ACC112 (cell line): ENCODE results near the gene EXOSC6.
"Not testable (repeated sequence)": the region's sequence is repeated elsewhere in the genome, so short reads cannot be mapped to it uniquely, and the experiment has no call there.

Experiments
- H2AFZ ChIP-seq: fragments of 200-600 bp; sonication (generic); one replicate; pipeline ENCODE4 v1.6.0; 2017; ENCODE audit warnings: antibody characterized with exemption, low read length; ENCODE audit not compliant: unreplicated experiment
- H3K27ac ChIP-seq: fragments of 200-600 bp; sonication (generic); 2 replicates; pipeline ENCODE4 v1.5.1; 2014; ENCODE audit warnings: low read depth, mild to moderate bottlenecking, antibody characterized with exemption, low read length, moderate library complexity
- H3K27me3 ChIP-seq: fragments of 200-600 bp; sonication (generic); 2 replicates; pipeline ENCODE4 v1.6.1; 2014; ENCODE audit warnings: mild to moderate bottlenecking, antibody characterized with exemption, low read length, moderate library complexity, mixed read lengths; ENCODE audit not compliant: insufficient read depth
- H3K36me3 ChIP-seq: fragments of 200-600 bp; sonication (generic); 2 replicates; pipeline ENCODE4 v1.6.1; 2016; ENCODE audit warnings: mild to moderate bottlenecking, antibody characterized with exemption, low read length, moderate library complexity, mixed read lengths; ENCODE audit not compliant: insufficient read depth
- H3K4me1 ChIP-seq: fragments of 200-600 bp; sonication (generic); one replicate; pipeline ENCODE4 v1.6.1; 2016; ENCODE audit warnings: low read length, mixed read lengths; ENCODE audit not compliant: insufficient read depth, unreplicated experiment, control insufficient read depth
- H3K4me3 ChIP-seq: fragments of 200-600 bp; sonication (generic); 2 replicates; pipeline ENCODE4 v1.5.1; 2014; ENCODE audit warnings: mild to moderate bottlenecking, low read depth, low read length
- H3K79me2 ChIP-seq: fragments of 200-600 bp; sonication (generic); one replicate; pipeline ENCODE4 v1.6.0; 2016; ENCODE audit warnings: low read length; ENCODE audit not compliant: control insufficient read depth, unreplicated experiment, insufficient read depth

The EXOSC6 gene

GRCh38 chr16:70276392-70276791 is 24.7 kb upstream of the EXOSC6 start:
- no peak overlapping the region for H3K4me3 ChIP-seq
- H3K36me3 ChIP-seq: peaks cover 19% of the 10 kb centered on the region

DNA sequence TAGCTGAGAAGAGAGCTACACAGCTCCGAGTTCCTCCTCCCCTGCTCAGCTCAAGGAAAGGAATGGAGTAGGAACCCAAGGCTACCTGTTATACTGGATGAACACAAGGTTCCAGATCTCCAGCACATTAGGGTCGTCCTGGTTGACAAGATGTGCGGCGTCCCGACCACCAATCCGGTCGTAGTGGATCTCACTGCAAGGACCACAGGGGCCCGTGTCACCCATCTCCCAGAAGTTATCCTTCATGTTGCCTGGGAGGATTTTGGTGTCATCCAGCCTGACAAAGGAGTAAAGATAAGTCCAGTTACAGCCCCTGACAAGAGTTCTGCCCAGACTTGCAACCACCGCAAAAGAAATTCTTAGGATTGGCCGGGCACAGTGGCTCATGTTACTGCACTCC is 20.0 kb upstream of the EXOSC6 start:
- peaks cover 12% of the 10 kb centered on the region for H3K36me3 ChIP-seq

More at GRCh38 chr16:70276392-70276791, 24.7 kb upstream of the EXOSC6 start:
- no peak overlapping the region for H2AFZ ChIP-seq
- H3K27me3 ChIP-seq: no peaks in the 10 kb centered on the region
- no peaks in the 10 kb centered on the region for H3K4me1 ChIP-seq
- H3K27ac ChIP-seq: no peak overlapping the region
- peaks cover 11% of the 10 kb centered on the region for H3K79me2 ChIP-seq

GRCh38 chr16:70270176-70270575 is 18.4 kb upstream of the EXOSC6 start:
- peaks cover 11% of the 10 kb centered on the region for H3K36me3 ChIP-seq

More for the DNA sequence above, 20.0 kb upstream of the EXOSC6 start:
- Histone ChIP-seq H3K79me2 (no peaks in the 10 kb centered on the region), H2AFZ (no peak overlapping the region), H3K4me1 (no peaks in the 10 kb centered on the region), H3K4me3 (no peak overlapping the region), H3K27ac (no peak overlapping the region), H3K27me3 (no peaks in the 10 kb centered on the region)

GRCh38 chr16:70269471-70269870 is 17.7 kb upstream of the EXOSC6 start:
- H3K36me3 ChIP-seq: peaks cover 18% of the 10 kb centered on the region
- H3K4me1 ChIP-seq: no peaks in the 10 kb centered on the region
- H3K4me3 ChIP-seq: no peak overlapping the region
- H3K79me2 ChIP-seq: no peaks in the 10 kb centered on the region
- H3K27me3 ChIP-seq: no peaks in the 10 kb centered on the region
- no peak overlapping the region for H3K27ac ChIP-seq
- H2AFZ ChIP-seq: no peak overlapping the region

More at GRCh38 chr16:70270176-70270575, 18.4 kb upstream of the EXOSC6 start:
- no peaks in the 10 kb centered on the region for H3K4me1 ChIP-seq
- no peaks in the 10 kb centered on the region for H3K27me3 ChIP-seq
- no peak overlapping the region for H3K27ac ChIP-seq
- H2AFZ ChIP-seq: no peak overlapping the region
- no peaks in the 10 kb centered on the region for H3K79me2 ChIP-seq
- H3K4me3 ChIP-seq: no peak overlapping the region

DNA sequence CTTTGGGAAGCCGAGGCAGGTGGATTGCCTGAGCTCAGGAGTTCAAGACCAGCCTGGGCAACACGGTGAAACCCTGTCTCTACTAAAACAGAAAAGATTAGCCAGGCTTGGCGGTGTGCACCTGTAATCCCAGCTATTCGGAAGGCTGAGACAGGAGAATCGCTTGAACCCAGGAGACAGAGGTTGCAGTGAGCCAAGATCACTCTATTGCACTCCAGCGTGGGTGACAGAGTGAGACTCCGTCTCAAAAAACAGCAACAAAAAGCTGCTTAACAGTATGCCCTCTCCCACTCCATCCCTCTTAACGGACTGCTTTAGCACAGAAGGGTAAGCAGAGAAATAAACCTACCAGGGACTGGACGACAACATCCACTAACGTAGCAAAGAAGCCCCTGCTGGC is 16.2 kb upstream of the EXOSC6 start:
- H3K36me3 ChIP-seq: peaks cover 22% of the 10 kb centered on the region
- not testable (repeated sequence) for H3K27ac ChIP-seq, H3K79me2 ChIP-seq, H3K4me1 ChIP-seq, H3K27me3 ChIP-seq, H3K4me3 ChIP-seq, H2AFZ ChIP-seq

DNA sequence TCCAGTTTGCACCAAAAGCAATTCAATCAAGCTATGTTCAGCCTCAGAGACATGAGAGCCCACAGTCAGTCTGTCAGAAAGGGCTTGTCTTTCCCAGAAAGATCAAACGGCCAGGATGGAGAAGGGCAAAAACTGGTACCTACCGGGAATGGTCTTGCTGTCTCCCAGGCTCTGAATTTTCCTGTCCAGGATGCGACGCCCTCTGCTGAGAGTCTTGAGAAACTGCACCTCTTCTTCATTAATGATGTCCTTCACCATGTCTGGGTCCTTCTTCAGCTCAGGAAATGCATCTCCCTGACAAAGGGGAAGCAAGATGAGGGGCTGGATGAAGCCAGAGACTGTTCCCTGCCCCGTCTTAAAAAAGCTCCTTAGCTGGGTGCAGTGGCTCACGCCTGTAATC is 15.8 kb upstream of the EXOSC6 start:
- no peaks in the 10 kb centered on the region for H3K4me1 ChIP-seq
- H2AFZ ChIP-seq: no peak overlapping the region
- no peak overlapping the region for H3K27ac ChIP-seq
- H3K79me2 ChIP-seq: no peaks in the 10 kb centered on the region
- no peaks in the 10 kb centered on the region for H3K27me3 ChIP-seq
- peaks cover 22% of the 10 kb centered on the region for H3K36me3 ChIP-seq
- H3K4me3 ChIP-seq: no peak overlapping the region

DNA sequence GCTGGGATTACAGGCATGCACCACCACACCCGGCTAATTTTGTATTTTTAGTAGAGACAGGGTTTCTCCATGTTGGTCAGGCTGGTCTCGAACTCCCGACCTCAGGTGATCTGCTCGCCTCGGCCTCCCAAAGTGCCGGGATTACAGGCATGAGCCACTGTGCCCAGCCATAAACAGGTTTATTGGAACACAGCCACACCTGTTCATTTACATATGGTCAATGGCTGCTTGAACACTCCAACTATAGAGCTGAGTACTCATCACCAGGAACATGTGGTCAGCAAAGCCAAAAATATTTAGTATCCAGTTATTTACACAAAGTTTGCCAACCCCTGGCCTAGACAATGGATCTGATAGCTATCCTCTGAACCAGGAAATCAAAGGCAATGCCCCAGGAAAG is 8.2 kb upstream of the EXOSC6 start:
- not testable (repeated sequence) for H3K4me1 ChIP-seq, H3K79me2 ChIP-seq, H3K27me3 ChIP-seq, H2AFZ ChIP-seq, H3K4me3 ChIP-seq, H3K27ac ChIP-seq
- peaks cover 45% of the 10 kb centered on the region for H3K36me3 ChIP-seq

- no peaks in the 10 kb centered on the region for H3K79me2 ChIP-seq
- no peak overlapping the region for H3K4me3 ChIP-seq
- no peaks in the 10 kb centered on the region for H3K4me1 ChIP-seq
- no peak overlapping the region for H3K27ac ChIP-seq
- no peak overlapping the region for H2AFZ ChIP-seq
- peaks cover 40% of the 10 kb centered on the region for H3K36me3 ChIP-seq
- H3K27me3 ChIP-seq: no peaks in the 10 kb centered on the region
Observed at GRCh38 chr16:70258946-70259345, 7.2 kb upstream of the EXOSC6 start.

GRCh38 chr16:70258065-70258464 is 6.3 kb upstream of the EXOSC6 start:
- Histone ChIP-seq H3K27me3 (no peaks in the 10 kb centered on the region), H3K36me3 (peaks cover 39% of the 10 kb centered on the region), H2AFZ (no peak overlapping the region), H3K79me2 (no peaks in the 10 kb centered on the region), H3K4me1 (no peaks in the 10 kb centered on the region), H3K27ac (no peak overlapping the region), H3K4me3 (no peak overlapping the region)

- Histone ChIP-seq H3K27me3 (no peaks in the 10 kb centered on the region), H2AFZ (no peak overlapping the region), H3K27ac (no peak overlapping the region), H3K4me3 (no peak overlapping the region), H3K36me3 (peaks cover 43% of the 10 kb centered on the region), H3K4me1 (no peaks in the 10 kb centered on the region), H3K79me2 (no peaks in the 10 kb centered on the region)
Observed at GRCh38 chr16:70257391-70257790, 5.7 kb upstream of the EXOSC6 start.

GRCh38 chr16:70255574-70255973 is 3.8 kb upstream of the EXOSC6 start:
- H3K27me3 ChIP-seq: no peaks in the 10 kb centered on the region
- H3K36me3 ChIP-seq: peaks cover 42% of the 10 kb centered on the region
- H2AFZ ChIP-seq: no peak overlapping the region
- peaks cover 6% of the 10 kb centered on the region for H3K79me2 ChIP-seq
- no peak overlapping the region for H3K4me3 ChIP-seq
- H3K27ac ChIP-seq: no peak overlapping the region
- no peaks in the 10 kb centered on the region for H3K4me1 ChIP-seq
